Measurements from ENCODE around the gene HDDC3.

Gene HDDC3

DNA sequence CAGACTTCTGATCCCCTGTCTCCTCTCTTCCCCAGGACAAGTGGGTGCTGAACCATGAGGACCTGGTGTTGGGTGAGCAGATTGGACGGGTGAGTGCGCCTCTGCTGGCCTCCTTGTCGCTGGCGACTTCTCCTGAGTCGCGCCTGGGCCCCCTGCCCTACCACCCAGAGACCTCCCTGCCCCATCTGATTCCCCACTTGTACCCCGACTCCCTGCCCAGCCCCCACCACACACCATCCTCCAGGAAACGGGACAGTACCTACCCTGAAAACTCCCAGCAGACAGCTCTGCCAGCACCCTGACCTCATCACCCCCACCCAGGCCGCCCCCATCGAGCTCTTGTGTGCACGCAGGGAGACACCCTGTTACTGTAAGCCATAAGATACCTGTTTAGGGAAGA is 40.3 kb downstream of the HDDC3 start:
- H3K4me3 ChIP-seq (ENCODE audit: low read depth, low read length), result no peak overlapping the region
- TF ChIP-seq, protein P1, sequence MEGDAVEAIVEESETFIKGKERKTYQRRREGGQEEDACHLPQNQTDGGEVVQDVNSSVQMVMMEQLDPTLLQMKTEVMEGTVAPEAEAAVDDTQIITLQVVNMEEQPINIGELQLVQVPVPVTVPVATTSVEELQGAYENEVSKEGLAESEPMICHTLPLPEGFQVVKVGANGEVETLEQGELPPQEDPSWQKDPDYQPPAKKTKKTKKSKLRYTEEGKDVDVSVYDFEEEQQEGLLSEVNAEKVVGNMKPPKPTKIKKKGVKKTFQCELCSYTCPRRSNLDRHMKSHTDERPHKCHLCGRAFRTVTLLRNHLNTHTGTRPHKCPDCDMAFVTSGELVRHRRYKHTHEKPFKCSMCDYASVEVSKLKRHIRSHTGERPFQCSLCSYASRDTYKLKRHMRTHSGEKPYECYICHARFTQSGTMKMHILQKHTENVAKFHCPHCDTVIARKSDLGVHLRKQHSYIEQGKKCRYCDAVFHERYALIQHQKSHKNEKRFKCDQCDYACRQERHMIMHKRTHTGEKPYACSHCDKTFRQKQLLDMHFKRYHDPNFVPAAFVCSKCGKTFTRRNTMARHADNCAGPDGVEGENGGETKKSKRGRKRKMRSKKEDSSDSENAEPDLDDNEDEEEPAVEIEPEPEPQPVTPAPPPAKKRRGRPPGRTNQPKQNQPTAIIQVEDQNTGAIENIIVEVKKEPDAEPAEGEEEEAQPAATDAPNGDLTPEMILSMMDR (IDR thresholded peaks at IDR 0.05; ENCODE audit: low read depth, low read length, missing control alignments), result no peak
- in situ Hi-C loops (cut with HindIII; ENCODE audit: low sequenced_read_pairs), result no loop called here
- no peak for DNase-seq (ENCODE audit: low read depth)

DNA sequence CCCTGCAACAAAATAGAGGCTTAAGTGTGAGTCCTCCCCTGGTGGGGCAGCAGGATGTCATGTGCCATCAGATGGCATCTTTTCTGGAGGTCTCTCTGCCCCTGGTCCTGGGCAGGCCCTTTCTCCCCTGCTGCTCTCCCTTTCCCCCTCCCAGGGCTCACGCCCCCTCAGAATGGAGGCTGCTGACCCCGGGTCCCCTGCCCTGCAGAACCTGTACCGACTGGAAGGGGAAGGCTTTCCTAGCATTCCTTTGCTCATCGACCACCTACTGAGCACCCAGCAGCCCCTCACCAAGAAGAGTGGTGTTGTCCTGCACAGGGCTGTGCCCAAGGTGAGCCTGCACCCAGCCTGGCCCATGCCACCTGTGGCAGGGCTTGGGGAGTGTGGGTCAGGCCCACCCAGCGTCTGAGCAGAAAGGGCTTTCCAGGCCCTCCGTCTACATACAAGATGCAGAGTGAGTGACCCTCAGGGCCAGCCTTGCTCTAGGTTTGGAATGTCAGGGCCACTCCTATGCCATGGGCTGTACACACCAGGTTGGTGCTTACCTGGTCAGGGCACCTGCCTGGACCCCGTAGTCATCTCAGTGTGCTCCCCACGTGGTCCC is 40.9 kb downstream of the HDDC3 start:
- no peak for DNase-seq (ENCODE audit: low read depth)
- TF ChIP-seq, protein P1 (IDR thresholded peaks at IDR 0.05; ENCODE audit: low read depth, low read length, missing control alignments), result no peak
- no peak overlapping the region for H3K4me3 ChIP-seq (ENCODE audit: low read depth, low read length)
- in situ Hi-C loops (cut with HindIII; ENCODE audit: low sequenced_read_pairs), result no loop called here

DNA sequence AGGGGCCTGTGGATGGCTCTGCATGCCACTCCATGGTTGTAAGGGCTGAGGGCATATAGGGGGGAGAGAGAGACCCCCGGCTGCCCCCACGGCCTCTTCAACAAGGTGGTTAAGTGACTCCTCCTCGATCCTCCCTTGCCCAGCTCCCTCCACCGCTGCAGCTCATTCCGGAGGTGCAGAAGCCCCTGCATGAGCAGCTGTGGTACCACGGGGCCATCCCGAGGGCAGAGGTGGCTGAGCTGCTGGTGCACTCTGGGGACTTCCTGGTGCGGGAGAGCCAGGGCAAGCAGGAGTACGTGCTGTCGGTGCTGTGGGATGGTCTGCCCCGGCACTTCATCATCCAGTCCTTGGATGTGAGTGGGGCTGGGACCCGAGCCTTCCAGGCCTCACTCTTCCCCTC is 41.5 kb downstream of the HDDC3 start:
- DNase-seq (ENCODE audit: low read depth), result no peak
- no peak overlapping the region for H3K4me3 ChIP-seq (ENCODE audit: low read depth, low read length)
- TF ChIP-seq, protein P1 (IDR thresholded peaks at IDR 0.05; ENCODE audit: low read depth, low read length, missing control alignments), result no peak
- in situ Hi-C loops (cut with HindIII; ENCODE audit: low sequenced_read_pairs), result no loop called here

DNA sequence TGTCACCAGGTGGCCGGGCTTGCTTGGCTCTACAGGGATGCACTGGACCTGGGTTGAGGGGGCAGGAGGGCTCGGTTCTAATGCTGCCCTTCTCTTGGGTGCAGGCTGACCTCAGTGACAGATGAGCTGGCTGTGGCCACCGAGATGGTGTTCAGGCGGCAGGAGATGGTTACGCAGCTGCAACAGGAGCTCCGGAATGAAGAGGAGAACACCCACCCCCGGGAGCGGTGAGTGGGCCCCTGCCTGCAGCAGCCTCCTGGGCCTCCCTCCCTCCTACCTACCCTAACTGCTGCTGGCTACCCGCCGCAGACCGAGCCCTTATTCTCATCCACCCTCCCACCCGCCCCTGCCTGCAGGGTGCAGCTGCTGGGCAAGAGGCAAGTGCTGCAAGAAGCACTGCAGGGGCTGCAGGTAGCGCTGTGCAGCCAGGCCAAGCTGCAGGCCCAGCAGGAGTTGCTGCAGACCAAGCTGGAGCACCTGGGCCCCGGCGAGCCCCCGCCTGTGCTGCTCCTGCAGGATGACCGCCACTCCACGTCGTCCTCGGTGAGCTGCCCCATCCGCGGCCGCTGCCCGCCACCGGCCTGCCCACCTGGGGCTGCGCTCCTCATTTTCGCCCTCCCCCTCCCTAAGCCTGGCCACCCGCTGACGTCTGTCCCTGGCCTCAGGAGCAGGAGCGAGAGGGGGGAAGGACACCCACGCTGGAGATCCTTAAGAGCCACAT is 42.5 kb downstream of the HDDC3 start:
- H3K4me3 ChIP-seq (ENCODE audit: low read depth, low read length), result no peak overlapping the region
- TF ChIP-seq, protein P1 (IDR thresholded peaks at IDR 0.05; ENCODE audit: low read depth, low read length, missing control alignments), result no peak
- no peak for DNase-seq (ENCODE audit: low read depth)
- in situ Hi-C loops (cut with HindIII; ENCODE audit: low sequenced_read_pairs), result no loop called here

DNA sequence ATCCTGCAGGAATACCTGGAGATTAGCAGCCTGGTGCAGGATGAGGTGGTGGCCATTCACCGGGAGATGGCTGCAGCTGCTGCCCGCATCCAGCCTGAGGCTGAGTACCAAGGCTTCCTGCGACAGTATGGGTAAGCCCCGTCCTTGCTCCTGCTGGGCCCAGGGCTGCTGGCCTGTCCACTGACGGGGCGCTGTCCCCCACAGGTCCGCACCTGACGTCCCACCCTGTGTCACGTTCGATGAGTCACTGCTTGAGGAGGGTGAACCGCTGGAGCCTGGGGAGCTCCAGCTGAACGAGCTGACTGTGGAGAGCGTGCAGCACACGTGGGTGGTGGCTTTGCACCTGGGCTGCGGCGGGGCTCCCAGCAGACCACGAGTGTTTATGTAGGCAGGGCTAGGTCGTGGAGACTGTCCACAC is 43.0 kb downstream of the HDDC3 start:
- TF ChIP-seq, protein P1 (IDR thresholded peaks at IDR 0.05; ENCODE audit: low read depth, low read length, missing control alignments), result no peak

DNA sequence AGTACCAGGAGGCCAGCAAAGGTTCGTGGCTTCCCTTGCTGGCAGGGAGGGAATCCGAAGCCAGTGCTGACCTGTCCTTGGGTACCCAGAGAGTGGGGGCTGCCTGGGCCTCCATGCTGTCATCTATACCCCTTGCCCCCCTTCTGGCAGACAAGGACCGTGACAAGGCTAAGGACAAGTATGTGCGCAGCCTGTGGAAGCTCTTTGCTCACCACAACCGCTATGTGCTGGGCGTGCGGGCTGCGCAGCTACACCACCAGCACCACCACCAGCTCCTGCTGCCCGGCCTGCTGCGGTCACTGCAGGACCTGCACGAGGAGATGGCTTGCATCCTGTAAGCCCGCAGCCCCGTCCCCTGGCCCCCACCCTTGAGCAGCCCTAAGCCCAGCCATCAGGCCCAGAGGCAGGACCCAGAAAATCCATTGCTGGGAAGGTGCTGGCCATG is 45.3 kb downstream of the HDDC3 start:
- TF ChIP-seq, protein P1 (IDR thresholded peaks at IDR 0.05; ENCODE audit: low read depth, low read length, missing control alignments), result no peak
- no peak overlapping the region for H3K4me3 ChIP-seq (ENCODE audit: low read depth, low read length)
- no peak for DNase-seq (ENCODE audit: low read depth)
- in situ Hi-C loops (cut with HindIII; ENCODE audit: low sequenced_read_pairs), result no loop called here

More for the DNA sequence above, 43.0 kb downstream of the HDDC3 start:
- no peak overlapping the region for H3K4me3 ChIP-seq (ENCODE audit: low read depth, low read length)
- DNase-seq (ENCODE audit: low read depth), result no peak
- in situ Hi-C loops (cut with HindIII; ENCODE audit: low sequenced_read_pairs), result no loop called here
